Airway epithelial cell (primary cell): Measurements from ENCODE around the gene AKR1D1. TPM values are rescaled to one million over a fixed set of nuclear protein-coding genes. Genes with fewer than 3 reads are reported as not detected.

Experiments used
- total RNA-seq: library from RNA; depleted of rRNA; stranded (reverse); fragments of >200 nt; gene quantifications from 2 replicates; pipeline ENCODE4 v1.2.3, GENCODE V29; 2015

AKR1D1 gene, protein sequence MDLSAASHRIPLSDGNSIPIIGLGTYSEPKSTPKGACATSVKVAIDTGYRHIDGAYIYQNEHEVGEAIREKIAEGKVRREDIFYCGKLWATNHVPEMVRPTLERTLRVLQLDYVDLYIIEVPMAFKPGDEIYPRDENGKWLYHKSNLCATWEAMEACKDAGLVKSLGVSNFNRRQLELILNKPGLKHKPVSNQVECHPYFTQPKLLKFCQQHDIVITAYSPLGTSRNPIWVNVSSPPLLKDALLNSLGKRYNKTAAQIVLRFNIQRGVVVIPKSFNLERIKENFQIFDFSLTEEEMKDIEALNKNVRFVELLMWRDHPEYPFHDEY
- total RNA-seq: not detected in 2 replicates

DNA sequence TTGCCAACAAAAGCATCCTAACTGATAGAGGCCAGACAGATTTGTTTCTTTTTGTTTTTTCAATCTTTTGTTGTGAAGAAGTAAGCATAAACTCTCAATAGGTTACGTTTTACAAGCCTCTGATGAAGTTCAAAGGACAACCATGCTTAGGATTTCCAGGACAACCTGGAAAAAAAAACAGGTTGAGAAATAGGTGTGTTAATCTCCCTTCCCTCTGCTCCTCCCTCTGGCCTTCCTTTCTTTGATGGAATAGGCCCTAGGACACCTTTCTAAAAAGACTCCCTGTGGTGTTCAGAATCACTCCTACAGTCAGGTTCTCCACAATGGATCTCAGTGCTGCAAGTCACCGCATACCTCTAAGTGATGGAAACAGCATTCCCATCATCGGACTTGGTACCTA lies at the start of gene AKR1D1:
Gene AKR1D1, plus strand, starts transcription at position 264 of the 400 bp plus-strand sequence. Its CDS starts 60 bp downstream, at position 324.

Other genes starting within 250 kb of the AKR1D1 start
- gene DGKI, start 229.5 kb upstream of the AKR1D1 start, total RNA-seq: 0.14 and 0.70 TPM in 2 replicates
- 18.0 and 28.1 TPM in 2 replicates for gene CREB3L2, start 74.4 kb upstream of the AKR1D1 start, total RNA-seq